ENCODE data around the gene MTURN. TPM values are rescaled to one million over a fixed set of nuclear protein-coding genes. Genes with fewer than 3 reads are reported as not detected.
"Not testable (repeated sequence)": the region's sequence is repeated elsewhere in the genome, so short reads cannot be mapped to it uniquely, and the experiment has no call there.

The MTURN gene
- total RNA-seq, 1 donor from 2014 or later = 8.1 TPM

DNA sequence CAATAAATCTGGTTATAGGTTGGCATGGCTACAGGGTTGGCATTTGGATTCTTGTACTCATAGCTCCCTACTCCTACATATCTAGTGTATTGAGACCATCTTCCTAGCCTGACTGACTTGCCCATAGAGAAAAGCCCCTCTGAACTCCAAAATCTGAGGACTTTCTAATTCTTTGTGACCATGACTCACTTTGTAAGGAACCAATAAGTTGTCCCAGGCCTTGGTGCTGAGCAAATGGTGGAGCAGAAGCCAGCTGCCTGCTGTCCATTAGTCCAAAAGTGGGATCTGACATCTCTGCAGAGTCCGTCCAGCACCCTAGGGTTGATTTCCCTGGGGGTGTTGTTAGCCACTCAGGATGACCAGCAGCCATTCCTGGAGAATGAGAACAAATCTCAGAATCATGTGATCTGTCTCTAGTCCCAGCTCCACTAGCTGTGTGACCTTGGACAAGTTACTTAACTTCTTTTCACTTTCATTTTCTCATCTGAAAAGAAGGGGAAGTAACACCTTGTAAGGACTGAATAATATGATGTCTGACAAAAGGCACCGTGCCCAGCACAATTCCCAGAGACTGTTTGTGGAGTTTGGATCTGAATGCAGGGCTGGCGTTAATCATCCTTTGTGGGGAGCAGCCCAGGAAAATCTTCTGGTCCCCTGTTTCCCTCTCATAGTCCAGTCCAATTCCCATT is 44.1 kb downstream of the MTURN start:
- no peak for DNase-seq (ENCODE audit: low read depth, low spot score)

DNA sequence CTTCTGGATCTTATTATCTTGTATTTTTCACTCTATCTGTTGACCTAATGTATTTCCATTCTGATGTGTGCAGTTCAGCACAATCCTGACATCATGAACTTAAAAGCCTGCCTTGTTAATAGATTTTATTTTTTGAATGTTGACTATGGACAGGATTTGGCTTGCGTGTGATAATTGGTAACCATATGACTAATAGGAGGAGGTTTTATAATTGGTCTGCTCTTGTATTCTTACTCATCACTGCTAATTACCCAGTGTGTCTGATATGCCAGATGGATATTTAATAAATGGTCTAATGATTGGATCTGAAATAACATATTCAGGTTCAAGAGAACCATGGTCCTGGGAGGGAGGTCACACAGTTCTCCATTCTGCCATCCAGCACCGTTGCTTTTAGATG is 45.9 kb downstream of the MTURN start:
- DNase-seq (ENCODE audit: low read depth, low spot score) = no peak

DNA sequence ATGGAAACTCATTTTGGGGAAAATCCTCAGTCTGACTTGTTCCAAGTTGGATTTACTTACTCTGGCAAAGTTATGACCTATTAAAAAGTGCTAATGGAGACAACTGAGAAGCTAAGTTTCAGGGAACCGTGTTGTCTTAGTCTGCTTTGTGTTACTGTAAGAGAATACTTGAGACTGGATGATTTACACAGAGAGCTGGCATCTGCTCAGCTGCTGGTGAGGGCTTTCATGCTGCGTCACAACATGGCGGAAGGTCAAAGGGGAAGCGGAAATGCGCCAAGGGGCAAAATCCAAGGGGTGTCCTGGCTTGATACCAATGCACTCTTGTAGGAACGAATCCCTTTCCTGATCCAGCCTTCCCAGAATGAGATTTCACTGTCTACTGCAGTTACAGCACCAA is 46.4 kb downstream of the MTURN start:
- no peak for DNase-seq (ENCODE audit: low read depth, low spot score)

DNA sequence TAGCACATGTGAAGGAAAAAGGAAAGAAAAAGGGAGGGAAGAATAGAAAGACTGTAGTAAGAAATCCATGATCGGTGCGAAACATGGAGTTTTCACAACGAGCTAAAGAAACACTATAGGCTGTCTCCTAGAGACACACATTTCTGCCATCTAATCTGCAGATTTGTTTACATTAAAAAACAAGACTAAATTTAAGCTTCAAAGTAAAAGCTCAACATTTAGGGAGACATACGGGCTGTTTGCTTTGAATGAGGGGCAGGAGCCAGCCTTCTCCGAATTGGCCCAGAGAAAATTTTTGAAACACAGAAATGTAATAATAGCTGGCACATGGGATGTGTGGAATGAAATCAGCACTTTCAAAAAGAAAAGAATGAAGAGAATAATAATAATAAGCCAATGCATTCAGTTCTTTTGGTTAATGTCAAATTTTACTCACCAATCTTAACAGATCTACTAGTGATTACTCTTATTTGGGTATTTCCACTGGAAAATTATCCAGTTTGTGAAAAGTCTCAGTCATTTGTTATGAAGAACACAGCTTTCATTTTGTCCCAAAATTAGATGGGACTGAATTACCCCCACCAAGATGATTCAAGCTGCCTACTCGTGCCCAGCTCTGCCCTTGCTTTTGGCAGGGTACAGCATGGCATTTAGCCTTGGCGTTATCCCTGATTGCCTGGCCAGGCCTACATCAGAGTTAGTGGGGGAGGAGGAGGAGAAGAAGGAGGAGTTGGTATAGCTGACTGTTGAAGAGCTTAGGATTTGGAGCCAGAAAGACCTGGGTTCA is 47.1 kb downstream of the MTURN start:
- no peak for DNase-seq (ENCODE audit: low read depth, low spot score)

DNA sequence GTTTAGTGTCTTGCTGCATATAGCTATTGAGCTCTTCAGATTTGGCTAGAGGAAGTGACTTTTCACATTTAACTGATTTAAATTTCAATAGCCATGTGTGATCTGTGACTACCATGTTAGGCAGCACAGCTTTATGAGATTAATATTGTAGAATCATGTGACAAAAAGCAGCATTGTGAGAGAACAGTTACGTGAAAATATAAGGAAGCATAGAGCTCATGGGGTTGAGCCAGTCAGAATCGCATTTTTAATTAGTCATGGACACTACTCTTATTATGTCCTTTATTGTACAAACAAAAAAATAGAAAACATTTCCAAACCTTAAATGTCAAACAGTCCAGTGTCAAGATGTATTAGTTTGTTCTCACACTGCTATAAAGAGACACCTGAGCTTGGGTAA is 48.0 kb downstream of the MTURN start:
- DNase-seq (ENCODE audit: low read depth, low spot score) = no peak

DNA sequence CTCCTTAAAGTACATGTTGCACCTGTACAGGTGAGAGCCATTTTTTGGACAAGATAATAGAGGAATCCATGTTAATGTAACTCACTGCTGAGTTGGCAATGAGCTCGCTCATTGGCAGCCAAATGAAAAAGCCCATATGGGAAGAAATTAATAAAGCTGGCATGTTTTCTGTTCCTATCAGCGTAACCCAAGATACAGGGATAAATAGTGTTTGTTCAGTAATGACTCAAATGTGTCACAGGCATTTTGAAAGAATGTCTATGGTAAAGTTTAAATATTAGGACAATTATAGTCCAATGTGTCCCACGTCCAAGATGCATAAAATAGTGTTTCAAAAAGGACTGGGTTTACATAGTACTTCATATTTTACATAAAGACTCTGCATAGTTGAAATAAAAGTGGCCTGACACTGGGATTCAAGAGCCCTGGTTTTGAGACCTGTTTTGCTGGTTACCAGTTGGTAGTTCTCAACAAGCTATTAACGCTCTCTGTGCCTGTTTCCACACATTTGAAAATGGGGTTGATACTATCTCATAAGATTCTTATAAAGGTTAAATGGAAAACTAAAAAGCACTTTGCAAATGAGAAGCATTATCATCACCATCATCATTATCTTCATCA is 49.1 kb downstream of the MTURN start:
- DNase-seq (ENCODE audit: low read depth, low spot score) = no peak

DNA sequence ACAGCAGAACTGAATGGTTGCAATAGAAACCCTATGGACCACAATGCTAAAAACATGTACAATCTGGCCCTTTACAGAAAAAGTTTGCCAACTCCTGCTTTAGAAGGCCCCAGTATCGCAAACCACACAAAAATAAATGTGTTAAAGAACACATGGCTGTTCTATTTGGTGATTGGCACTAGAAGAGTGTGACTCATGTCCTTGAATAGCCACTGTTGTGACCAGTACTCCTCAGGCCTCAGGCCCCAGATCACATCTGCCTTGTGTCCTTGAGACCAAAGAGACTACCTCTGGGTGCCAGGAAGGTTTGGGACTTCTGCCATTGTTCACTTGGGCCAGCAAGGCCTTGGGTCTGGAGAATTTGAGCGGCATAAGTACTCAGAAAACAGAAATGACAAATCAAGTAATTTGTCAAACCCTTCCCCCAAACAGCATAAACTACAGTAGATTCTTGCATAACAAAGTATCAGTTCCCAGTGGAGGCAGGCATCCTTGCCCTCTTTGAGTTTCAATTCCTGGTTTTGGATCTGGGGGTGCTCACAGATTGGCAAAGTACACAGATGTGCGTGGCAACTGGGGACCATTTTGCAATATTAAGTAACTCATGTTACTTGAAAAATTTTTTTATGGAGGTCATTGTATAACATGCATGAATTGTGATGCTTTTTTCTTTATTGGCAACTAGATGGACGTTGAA is 50.2 kb downstream of the MTURN start:
- DNase-seq (ENCODE audit: low read depth, low spot score) = no peak

DNA sequence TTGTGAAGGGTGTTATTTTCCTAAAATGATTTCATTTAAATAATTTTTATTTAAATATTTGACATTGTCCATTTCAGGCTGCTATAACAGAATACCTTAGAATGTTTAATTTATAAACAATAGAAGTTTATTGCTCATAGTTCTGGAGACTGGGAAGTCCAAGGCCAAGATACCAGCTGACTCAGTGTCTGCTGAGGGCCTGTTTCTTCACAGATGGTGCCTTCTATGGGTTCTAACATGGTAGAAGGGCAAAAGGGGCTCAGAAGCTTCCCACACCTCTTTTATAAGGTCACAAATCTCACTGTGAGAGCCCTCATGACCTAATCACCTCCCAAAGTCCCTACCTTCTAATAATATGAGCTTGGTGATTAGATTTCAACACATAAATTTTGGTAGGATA is 50.7 kb downstream of the MTURN start:
- no peak for DNase-seq (ENCODE audit: low read depth, low spot score)

DNA sequence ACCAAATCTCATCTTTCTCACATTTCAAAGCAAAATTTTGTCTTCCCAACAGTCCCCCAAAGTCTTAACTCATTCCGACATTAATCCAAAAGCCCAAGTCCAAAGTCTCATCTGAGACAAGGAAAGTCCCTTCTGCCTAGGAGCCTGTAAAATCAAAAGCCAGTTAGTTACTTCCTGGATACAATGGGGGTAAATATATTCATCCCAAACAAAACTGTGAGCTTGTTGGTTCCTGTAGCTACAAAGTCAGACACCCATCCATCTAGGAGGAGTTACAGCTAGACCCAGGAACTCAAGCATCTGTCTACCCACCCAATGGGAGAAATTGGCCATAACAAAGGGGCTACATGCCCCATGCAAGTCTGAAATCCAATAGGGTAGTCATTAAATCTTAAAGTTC is 51.9 kb downstream of the MTURN start:
- no peak for DNase-seq (ENCODE audit: low read depth, low spot score)

DNA sequence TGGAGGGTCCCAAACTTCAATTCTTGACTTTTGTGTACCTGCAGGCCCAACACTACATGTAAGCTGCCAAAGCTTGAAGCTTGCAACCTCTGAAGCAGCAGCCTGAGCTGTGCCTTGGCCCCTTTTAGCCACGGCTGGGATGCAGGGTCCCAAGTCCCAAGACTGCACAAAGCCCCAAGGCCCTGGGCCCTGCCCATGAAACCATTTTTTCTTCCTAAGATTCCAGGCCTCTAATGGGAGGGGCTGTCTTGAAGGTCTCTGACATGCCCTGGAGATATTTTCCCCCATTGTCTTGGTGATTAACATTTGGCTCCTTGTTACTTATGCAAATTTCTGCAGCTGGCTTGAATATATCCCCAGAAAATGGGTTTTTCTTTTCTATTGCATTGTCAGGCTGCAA is 52.7 kb downstream of the MTURN start:
- DNase-seq (ENCODE audit: low read depth, low spot score) = no peak

DNA sequence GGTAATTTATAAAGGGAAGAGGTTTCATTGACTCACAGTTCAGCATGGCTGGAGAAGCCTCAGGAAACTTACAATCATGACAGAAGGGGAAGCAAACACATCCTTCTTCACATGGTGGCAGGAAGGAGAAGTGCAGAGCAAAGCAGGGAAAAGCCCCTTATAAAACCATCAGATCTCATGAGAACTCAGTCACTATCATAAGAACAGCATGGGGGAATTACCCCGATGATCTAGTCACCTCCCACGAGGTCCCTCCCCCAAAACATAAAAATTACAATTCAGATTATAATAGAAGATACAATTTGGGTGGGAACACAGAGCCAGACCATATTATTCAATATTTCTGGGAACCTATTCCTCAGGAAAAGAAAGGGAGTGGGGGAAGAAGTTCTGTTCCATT is 53.6 kb downstream of the MTURN start:
- DNase-seq (ENCODE audit: low read depth, low spot score) = not testable (repeated sequence)

DNA sequence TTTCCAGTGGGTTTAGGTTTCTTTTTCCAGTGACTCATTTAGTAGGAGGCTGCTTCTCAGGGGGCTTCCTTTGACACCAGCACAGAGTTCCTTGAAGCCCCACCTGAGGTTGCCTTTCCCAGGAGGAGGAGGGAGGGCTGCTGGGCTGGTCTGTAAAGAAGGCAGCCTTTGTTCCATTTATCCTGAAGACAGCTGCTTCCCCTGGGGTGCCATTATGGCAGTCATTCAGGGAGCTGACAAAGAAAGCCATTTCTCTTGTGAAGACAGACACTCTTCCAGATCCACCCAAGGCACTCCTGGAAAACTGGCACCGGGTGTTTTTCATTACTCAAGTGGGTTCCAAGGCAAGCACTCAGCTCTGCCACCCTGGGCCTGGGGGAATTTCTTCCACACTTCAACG is 54.0 kb downstream of the MTURN start:
- no peak for DNase-seq (ENCODE audit: low read depth, low spot score)

DNA sequence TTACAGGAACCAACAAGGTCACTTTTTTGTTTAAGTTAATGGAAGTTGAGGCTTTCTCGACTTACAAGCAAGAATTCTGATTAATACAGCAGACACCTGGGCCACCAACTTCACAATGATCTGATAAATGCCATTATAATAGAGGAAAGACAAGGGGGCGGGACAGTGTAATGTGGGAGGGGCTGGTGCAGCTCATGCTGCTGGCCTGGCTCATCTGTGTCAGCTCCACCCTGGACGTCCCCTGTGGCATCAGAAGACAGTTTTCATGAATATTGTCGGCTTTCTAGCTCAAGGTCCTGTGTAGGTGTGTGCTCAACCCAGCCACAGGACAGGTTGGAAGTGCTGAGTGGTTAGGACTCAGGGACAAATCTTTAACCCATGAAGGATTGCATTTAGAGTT is 57.0 kb downstream of the MTURN start:
- DNase-seq (ENCODE audit: low read depth, low spot score) = no peak

DNA sequence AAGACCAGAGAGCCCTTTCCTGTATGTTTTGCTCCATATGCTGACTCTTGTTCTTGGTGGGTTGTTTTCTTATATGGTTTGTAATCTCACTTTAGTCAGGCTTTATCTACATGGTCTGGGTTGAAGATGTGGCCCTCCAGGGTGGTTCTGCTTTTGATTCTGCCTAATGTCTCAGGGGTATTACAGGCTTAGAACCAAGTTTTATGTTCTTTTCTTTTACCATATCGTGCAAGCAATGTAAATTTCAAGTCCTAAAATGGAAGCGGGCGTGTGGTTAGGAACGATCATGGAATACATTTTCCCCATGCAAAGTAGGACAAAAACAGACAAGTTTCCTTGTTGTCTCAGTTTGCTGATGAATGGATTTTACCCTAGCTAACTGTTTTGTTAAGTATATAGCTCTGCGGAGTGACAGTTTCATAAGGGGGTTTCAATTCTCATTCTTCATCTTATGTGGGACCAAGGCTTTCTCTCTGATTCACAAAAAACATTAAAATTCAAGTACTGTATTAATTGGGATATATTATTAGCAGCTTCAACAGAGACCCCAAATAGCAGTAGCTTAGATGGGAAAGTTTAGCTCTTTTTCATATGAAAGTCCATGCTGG is 58.7 kb downstream of the MTURN start:
- DNase-seq (ENCODE audit: low read depth, low spot score) = no peak

DNA sequence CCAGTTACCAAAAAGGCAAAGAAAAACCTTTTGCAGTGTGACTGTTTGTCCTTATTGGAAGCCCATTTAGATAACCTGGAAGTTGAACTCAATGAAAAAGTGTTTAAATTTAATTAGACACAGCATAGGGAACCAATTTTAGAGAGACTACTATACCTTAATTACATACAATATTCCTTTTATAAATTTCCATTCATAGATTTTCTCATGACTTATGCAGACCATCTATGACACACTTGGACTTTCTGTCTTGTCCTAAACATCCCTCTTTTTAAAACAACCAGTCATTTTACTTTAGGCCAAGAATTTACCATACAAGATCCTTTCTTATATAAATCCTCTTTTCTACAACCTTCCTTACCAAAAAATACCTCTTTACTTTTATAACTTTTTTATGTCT is 61.6 kb downstream of the MTURN start:
- no peak for DNase-seq (ENCODE audit: low read depth, low spot score)

DNA sequence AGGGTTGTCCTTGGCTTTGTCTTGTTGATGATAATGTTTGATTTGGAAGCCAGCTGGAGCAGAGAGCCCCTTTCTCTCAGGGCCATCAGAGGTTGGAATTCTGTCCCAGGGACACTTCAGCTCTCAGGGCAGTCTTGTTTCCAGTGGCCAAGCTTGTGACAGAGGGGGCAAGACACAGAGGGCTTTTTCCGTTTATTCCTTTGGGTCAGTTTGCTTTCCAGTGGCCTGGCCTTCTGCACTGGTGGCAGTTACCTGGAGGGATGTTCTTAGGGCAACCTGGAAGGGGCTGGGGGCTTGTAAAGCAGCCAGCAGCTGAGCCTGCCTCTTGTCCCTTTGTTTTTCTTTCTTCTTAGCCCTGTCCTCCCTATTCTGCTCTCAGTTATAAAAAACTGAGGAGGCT is 62.7 kb downstream of the MTURN start:
- no peak for DNase-seq (ENCODE audit: low read depth, low spot score)

DNA sequence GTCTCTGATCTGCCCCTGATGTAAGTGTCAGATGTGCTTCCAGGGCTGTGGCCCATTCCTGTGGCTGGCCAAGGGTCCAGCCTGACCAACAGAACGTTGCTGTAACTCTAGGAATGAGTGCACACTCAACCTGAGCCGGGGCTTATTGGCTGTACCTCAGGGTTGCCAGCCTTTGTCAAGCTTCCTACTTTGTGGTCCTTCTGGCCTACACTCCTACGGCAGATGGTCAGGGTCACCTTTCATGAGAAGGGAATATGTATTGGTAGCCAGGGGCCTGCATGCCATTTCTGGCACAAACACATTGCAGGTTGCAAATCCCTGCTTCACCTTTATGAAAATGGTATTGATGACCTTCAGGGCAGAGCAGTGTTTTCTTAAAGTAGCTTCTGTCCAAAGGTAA is 64.5 kb downstream of the MTURN start:
- no peak for DNase-seq (ENCODE audit: low read depth, low spot score)

DNA sequence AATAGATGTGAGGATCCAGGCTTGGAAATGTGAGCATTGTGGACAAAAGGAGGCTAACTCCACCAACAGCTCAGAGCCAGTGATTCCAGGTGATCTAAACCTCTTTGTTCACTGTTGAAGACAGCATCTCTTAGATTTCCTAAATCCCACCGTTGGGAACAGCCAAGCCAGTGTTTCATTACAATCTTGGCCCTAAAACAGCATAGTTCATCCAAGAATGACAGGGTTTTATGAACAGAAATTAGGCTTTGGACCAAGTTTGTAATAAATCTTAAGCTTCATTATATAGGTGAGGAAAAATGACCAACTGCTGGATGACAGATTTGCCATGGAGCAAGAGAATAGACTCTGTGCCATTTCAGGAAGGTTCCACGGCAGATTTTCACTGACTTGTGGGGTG is 65.8 kb downstream of the MTURN start:
- no peak for DNase-seq (ENCODE audit: low read depth, low spot score)

DNA sequence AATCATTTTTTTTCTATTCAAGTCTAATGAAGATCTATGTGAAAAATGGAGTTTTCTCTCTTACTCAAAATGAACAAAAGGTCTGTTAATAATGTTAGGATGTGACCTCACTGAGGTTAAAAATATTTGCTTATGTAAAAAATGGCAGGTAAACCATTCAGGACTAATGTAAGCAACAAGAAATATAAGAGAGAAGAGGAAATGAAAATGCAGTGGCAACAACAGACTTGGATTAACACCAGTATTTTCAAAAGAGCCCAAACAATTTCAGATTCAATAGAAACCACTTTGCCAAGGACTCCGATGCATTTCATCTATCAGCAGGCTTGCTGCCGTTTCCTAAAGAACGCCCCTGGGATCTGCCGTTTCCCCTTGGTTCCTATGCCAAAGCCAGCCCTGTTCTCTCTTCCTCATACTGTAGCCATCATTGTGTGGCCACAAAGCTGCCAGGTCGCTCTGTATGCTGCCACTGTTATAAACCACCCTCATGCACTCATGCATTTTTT is 66.4 kb downstream of the MTURN start:
- DNase-seq (ENCODE audit: low read depth, low spot score) = no peak

DNA sequence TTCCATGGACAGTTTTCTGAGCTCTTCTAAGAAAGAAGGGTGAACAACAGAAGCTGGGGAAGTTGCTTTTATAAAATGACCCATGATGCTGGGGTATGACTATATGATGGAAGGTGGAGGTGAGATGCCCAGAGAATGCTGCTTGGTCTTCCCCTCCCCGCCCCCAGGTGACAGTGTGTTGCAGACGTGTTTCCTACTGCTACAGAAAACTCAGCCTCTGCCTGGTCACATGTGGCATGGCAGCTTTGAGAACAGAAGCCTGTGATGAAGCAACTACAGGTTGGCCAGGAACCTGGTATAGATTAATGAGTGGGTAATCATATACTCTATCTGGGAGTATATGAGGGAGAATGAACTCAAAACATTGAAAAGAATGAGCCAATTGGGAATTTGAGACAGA is 67.1 kb downstream of the MTURN start:
- DNase-seq (ENCODE audit: low read depth, low spot score) = no peak

DNA sequence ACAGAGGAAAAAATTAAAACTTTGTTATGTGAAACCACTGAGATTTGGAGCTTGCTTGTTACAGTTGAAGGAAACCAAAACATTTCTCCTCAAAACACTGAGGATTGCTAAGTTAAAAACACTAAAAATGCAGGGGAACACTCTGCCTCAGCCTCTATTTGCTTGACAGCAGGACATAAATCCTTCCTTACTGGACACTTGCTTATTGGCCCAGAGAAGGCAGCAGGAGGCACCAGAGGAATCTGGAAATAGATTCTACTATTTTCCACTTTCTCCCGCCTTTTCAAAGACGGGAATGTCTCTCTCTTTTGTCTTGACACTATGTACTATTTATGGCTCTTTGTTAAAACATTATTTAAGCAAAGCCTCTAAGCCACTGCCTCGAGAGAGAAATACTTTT is 67.9 kb downstream of the MTURN start:
- no peak for DNase-seq (ENCODE audit: low read depth, low spot score)

DNA sequence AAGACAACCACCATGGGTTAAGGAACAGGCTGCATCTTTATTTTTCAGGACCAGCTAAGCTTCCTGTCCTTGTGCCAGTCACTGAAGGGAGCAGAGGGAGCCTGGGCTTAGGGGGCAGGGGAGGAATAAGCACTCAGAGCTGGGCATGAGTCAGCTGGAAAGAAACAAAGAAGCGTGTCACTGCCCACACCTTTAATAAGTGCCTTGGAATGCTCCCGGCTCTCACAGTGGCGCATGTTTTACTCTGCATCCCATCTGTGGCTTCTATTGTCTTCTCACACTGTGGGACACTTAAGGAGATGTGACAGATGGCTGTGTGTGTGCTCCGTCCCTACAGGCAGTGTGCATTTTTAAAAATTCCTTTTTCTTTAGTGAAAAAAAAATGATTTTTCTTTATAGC is 71.7 kb downstream of the MTURN start:
- DNase-seq (ENCODE audit: low read depth, low spot score) = peak; percentile 7

All from pulmonary artery endothelial cell (primary cell).